ENCODE data around the gene POLR2E. TPM values are rescaled to one million over a fixed set of nuclear protein-coding genes. Genes with fewer than 3 reads are reported as not detected.
A peak's percentile ranks its signal among the peaks of the same experiment; 100 is the strongest.

POLR2E gene
- total and polyA plus RNA-seq, 10 of the 15 experiments (the other 5 are each of a cell fraction or from before 2014, with no cell fraction given): 4.0 to 487 (median 200) TPM

- TF ChIP-seq ZBTB11 (CRISPR knock-in tag; IDR thresholded peaks at IDR 0.05): no peak
- TF ChIP-seq SREBF2 (IDR thresholded peaks at IDR 0.05; ENCODE audit: low read length): no peak
- no peak for TF ChIP-seq SPI1 (IDR thresholded peaks at IDR 0.05; ENCODE audit: borderline replicate concordance, insufficient read depth, low read depth, low read length)
- no peak for TF ChIP-seq ZZZ3 (IDR thresholded peaks at IDR 0.05; ENCODE audit: control insufficient read depth, insufficient read length, low read depth)
- TF ChIP-seq ESRRA (IDR thresholded peaks at IDR 0.05; ENCODE audit: low read length): no peak
- no peak for TF ChIP-seq STAT1 (conservative IDR thresholded peaks at IDR 0.05)
- 0 out of 2 replicates have a peak, but pooled peaks have one; percentile 22 for TF ChIP-seq NR2C1 (IDR thresholded peaks at IDR 0.05)
- TF ChIP-seq, protein P1, sequence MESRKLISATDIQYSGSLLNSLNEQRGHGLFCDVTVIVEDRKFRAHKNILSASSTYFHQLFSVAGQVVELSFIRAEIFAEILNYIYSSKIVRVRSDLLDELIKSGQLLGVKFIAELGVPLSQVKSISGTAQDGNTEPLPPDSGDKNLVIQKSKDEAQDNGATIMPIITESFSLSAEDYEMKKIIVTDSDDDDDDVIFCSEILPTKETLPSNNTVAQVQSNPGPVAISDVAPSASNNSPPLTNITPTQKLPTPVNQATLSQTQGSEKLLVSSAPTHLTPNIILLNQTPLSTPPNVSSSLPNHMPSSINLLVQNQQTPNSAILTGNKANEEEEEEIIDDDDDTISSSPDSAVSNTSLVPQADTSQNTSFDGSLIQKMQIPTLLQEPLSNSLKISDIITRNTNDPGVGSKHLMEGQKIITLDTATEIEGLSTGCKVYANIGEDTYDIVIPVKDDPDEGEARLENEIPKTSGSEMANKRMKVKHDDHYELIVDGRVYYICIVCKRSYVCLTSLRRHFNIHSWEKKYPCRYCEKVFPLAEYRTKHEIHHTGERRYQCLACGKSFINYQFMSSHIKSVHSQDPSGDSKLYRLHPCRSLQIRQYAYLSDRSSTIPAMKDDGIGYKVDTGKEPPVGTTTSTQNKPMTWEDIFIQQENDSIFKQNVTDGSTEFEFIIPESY (IDR thresholded peaks at IDR 0.05): no peak
- TF ChIP-seq BRCA1 (IDR thresholded peaks at IDR 0.05; ENCODE audit: low read depth, low read length): no peak
- peak; percentile 74 for TF ChIP-seq BACH1 (IDR thresholded peaks at IDR 0.05; ENCODE audit: borderline replicate concordance)
- no peak for TF ChIP-seq GABPA (IDR thresholded peaks at IDR 0.05; ENCODE audit: low read depth)
- TF ChIP-seq ZBTB4 (CRISPR knock-in tag; IDR thresholded peaks at IDR 0.05): no peak
- TF ChIP-seq POLR2A (IDR thresholded peaks at IDR 0.05; ENCODE audit: low read depth, low read length): peak; percentile 22; the same call in 1 of the 2 replicates
- no peak for TF ChIP-seq YBX1 (IDR thresholded peaks at IDR 0.05)
- TF ChIP-seq SUZ12 (IDR thresholded peaks at IDR 0.05; ENCODE audit: unreplicated experiment): no peak
- no peak for TF ChIP-seq REST (IDR thresholded peaks at IDR 0.05; ENCODE audit: low read depth, low read length)
- TF ChIP-seq ASH2L (IDR thresholded peaks at IDR 0.05; ENCODE audit: borderline replicate concordance, low read depth): no peak
- TF ChIP-seq RFX5 (IDR thresholded peaks at IDR 0.05; ENCODE audit: low read depth, low read length): no peak
- no peak for TF ChIP-seq NFYB (IDR thresholded peaks at IDR 0.05; ENCODE audit: insufficient read depth, low read depth, low read length)
These were observed 9.3 kb upstream of the POLR2E start (continued) for GRCh38 chr19:1104311-1105007.

Measured in GM12878 (cell line).